GM18498 (cell line): ENCODE results near the gene SPECC1.
A peak's percentile ranks its signal among the peaks of the same experiment; 100 is the strongest.
"Not testable (repeated sequence)": the region's sequence is repeated elsewhere in the genome, so short reads cannot be mapped to it uniquely, and the experiment has no call there.

Experiments used
- ATAC-seq: cut with Tn5 transposase; IDR thresholded peaks from one replicate; pipeline ENCODE4 v1.9.1; 2021; ENCODE audit warnings: mild to moderate bottlenecking, moderate library complexity; ENCODE audit not compliant: unreplicated experiment

SPECC1 gene, protein sequence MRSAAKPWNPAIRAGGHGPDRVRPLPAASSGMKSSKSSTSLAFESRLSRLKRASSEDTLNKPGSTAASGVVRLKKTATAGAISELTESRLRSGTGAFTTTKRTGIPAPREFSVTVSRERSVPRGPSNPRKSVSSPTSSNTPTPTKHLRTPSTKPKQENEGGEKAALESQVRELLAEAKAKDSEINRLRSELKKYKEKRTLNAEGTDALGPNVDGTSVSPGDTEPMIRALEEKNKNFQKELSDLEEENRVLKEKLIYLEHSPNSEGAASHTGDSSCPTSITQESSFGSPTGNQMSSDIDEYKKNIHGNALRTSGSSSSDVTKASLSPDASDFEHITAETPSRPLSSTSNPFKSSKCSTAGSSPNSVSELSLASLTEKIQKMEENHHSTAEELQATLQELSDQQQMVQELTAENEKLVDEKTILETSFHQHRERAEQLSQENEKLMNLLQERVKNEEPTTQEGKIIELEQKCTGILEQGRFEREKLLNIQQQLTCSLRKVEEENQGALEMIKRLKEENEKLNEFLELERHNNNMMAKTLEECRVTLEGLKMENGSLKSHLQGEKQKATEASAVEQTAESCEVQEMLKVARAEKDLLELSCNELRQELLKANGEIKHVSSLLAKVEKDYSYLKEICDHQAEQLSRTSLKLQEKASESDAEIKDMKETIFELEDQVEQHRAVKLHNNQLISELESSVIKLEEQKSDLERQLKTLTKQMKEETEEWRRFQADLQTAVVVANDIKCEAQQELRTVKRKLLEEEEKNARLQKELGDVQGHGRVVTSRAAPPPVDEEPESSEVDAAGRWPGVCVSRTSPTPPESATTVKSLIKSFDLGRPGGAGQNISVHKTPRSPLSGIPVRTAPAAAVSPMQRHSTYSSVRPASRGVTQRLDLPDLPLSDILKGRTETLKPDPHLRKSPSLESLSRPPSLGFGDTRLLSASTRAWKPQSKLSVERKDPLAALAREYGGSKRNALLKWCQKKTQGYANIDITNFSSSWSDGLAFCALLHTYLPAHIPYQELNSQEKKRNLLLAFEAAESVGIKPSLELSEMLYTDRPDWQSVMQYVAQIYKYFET

DNA sequence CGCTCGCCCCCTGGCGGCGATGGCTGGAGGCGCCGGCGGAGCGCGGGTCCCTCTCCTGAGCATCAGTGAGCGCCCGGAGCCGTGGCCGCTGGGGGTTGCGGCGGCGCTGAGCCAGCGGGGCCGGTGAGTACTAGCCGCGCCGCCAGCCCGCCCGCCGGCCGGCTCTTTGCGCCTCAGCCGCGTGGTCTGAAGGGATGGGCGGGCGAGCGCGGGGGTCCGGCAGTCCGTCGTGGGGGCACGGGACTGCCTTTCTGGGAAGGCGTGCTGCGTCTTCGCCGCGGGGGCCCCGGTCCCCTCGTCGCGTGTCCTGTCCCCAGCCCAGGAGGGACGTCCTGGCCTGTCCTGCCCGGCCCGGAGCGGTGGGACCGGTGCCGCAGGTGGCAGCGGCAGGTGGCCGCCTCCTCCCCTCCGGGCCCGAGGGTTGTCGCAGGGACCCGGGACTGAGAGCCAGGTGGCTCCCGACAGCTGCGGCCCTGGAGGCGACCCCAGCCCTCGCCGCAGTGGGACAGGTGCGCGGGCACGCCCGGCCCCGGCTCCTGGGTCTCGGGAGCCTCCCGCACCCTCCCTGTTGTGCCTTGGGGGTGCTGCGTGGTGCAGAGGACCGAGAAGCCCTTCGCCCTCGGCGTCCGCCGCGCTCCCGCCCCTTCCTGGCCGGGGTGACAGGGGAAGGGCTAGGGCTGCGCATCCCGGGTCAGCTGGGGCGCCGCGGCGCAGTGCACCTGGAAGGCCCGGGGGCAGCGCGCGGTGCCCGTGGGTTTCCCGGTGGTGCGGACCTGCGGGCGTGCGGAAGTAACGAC is at the start of gene SPECC1:
Gene SPECC1 (plus strand): TSS at position 58 of the 797 bp plus-strand sequence. CDS start 87,293 bp downstream, outside the sequence.
- peak; percentile 95 for ATAC-seq

DNA sequence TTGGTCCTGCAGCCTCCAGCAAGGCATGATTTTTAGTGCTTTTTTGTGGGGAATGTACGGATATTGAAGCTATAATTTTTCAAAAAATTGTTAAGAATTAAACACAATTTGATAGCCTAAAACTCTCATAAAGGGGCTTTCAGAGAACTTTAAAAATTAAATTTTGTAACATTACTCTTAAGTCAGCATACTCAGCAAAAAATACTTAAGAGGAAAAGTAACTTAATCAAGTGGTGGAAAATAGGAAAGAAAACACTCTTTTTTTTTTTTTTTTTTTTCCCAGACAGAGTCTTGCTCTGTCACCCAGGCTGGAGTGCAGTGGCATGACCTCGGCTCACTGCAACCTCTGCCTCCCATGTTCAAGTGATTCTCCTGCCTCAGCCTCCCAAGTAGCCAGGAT is 46.2 kb upstream of the SPECC1 start:
- not testable (repeated sequence) for ATAC-seq

DNA sequence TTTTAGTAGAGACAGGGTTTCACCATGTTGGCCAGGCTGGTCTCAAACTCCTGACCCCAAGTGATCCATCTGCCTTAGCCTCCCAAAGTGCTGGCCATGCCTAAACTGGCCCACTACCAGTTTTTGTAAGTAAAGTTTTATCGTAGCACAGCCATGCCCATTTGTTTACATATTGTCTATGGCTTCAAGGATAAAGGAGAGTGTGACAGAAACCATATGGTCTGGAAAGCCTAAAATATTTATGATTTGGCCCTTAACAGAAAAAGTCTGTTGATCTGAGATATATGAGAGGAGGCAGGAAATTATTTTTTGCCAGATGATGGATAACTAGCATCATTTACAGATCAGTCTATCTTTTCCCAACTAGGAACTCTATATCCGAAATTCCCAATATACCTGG is 36.0 kb upstream of the SPECC1 start:
- ATAC-seq = no peak

DNA sequence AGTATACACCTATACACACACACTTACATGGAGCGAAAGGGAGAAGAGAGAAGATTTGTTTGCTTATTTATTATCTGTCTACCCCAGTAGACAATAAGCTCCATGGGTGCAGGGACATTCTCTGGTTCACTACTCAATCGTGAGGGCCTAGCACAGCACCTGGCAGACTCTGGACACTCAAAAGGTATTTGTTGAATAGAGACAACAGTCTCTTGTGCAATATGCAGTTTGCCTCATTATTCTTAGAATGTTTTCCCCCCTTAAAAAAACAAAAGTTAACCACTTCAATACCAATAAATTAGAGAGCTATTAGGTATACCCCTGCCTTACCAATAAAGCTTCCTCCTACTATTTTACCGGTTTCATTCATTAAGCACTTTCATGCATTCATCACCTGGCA is 33.6 kb upstream of the SPECC1 start:
- ATAC-seq = no peak

DNA sequence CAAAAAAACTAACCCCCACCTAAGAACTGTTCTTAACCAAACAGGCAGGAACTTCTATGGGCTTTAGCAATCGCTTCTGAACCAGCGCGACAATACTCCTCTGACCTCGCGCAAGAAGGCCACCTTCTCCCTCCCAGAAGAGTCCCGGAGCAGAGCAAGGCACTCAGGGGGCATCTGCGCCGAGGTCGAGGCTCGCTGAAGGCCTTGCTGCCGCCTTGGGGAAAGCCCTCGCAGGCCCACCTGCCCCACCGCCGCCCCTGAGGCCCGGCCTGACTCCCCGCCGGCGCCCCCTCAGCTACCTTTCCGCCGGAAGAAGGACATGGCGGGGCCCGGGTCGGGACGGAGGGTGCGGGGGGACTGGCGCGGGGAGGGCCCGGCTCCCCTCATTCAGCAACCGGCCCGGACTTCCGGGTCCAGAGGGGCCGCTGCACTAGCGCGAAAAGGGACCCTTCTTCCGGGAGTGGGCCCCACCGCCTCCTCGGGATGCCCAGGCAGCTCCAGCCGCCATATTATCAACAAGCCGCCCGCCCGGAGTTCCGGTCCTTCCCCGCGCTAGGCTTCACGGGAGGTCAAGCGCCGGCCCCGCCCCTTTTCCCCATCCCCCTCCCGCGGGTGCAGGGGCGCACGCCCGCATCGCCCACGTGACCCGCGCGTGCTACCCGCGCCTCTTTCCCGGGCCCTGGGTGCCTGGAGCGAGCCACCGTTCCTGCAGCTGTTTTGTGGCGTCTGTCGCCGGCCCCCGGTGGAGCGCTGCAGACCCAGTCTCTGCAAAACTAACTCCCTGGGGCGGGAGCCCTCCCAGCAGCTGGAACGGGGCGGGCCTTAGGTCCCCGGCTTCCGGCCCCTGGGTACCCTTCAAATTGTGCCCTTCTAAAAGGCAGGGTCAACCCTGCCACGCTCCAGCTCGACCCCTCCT is 31.6 kb upstream of the SPECC1 start, which contains the start of gene AKAP10:
Gene AKAP10 (minus strand): TSS at position 536 of the 916 bp plus-strand sequence. CDS start 149 bp downstream, at position 387.
- ATAC-seq = peak; percentile 88

DNA sequence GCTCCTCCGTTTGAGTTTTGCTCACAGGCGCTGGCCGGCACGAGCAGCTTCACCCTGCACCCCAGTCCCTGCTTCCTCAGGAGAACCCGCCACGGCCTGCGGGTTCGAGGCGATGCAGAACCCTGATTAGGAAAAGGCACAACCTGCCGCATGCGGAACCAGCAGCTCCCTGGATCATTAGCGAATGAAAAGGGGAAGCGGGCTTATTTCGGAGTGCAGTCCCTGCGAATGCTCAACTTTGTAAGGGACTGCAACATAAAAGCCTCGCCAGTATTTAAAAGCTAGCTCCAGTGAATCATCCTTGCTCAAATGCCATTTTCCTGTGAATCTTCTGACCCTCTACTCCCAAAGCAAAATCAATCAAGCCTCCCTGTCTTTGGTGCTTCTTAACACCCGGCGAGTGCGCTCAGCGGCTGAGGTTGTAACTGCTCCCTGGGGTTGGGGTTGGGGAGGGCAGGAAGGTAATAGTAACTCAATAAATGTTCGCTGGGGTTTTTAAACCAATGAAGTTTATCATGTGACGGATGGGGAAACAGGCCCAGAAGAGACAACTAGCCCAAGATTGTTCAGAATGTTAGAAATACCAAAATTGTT is 30.9 kb upstream of the SPECC1 start:
- peak; percentile 40 for ATAC-seq

DNA sequence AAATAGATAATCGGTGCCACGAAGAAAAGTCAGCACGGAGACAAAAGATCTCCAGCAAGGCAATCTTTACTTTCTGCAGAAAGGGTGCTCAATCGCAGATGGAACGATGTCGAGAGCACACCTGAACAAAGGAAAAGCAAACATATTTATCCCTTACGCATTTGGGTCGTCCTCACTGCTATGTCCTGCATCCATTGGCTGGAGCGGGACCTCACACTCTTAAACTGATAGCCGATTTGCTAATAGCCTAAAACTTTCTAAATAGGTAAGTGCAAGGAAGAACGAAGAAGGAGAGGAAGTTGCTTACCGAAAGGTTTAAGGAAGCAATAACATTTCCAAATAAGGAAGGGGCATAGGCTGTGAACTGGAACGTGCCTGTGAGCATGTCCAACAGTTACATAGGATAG is 30.4 kb upstream of the SPECC1 start:
- ATAC-seq = no peak

DNA sequence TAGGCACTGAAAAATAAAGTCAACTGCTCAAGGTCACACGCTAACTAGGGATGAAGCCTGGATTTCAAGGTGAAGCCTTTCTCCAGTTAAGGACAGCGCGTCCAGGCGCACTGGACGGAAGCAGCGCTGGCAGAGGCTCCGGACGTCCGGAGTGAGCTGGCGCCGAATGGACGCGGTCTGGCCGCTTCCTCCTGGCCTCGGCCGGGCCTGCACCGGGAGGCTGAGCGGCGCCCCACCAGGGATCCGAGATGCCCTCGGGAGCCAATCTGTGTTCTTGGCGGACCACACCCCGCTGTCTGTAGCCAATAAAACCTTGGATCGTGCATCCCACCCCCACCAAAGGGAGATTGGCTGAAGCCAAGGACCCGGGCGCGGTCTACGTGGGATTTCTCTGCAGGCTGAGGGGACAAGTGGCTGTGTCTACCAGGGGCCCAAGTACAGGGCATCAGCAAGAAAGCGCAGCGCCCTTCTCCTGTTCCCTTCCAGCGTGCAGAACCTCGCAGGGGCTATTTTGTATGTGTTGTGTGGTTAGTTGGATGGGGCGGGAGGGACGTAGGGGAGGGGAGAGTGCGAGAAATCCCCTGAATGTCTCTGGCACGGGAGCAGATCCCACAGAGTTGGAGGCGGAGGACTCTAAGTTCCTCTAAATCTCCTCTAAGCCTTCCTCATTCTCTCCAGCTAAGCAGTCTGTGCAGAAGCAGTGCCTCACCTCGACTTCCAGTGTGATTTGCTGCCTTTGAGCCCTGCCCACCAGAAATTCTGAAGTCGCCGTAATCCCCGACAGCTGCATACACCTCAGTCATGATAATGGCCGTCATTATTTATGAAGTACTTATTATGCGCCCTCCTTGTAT is 29.0 kb upstream of the SPECC1 start:
- ATAC-seq = no peak

DNA sequence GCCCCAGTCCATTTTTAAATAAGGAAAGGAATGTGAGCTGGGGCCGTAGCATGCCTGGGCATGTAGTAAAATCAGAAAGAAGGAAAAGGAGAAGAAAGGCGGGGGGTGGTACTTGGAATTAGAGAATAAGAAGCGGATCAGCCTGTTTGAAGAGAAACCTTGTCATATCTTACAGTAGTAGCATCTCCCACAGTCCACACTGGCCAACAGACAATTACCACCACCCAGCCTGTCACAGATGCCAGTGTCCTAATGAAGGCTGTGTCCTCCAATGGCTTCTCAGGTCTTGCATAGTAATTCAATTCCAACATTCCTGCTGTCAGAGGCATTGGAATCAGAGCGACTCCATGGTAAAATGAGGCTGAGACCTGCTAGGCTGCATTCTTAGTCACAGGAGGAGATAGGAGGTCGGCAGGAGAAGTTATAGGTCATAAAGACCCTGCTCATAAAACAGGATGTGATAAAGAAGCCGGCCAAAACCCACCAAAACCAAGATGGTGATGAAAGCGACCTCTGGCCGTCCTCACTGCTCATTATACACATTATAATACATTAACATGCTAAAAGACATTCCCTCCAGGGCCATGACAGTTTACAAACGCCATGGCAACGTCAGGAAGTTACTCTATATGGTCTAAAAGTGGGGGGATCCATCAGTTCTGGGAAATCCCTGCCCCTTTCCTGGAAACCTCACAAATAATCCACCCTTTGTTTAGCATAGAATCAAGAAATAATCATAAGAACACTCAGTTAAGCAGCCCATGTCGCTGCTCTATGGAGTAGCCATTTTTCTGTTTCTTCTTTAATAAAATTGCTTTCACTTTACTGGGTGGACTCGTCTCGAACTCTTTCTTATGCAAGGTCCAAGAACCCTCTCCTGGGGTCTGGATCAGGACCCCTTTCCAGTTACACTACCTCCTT is 22.0 kb upstream of the SPECC1 start:
- no peak for ATAC-seq

DNA sequence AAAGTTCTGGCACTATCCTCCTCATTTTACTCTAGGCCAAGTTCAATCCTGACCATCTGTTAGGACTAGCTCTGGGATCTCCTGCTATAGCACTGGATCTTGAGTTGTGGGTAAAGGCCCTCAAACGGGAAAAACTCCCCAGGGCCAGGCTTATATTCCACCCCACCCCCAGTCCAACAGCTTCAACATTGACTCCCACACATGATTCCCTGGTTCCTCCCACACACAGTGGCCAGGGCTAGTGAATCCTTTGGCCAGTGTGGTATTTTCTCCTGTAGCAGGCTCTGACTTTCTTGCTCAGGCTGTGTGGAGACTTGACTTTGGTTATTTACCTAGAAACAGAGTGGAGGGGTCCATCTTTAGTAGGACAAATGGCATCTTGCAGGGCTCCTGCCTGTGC is 21.3 kb upstream of the SPECC1 start:
- ATAC-seq = no peak

DNA sequence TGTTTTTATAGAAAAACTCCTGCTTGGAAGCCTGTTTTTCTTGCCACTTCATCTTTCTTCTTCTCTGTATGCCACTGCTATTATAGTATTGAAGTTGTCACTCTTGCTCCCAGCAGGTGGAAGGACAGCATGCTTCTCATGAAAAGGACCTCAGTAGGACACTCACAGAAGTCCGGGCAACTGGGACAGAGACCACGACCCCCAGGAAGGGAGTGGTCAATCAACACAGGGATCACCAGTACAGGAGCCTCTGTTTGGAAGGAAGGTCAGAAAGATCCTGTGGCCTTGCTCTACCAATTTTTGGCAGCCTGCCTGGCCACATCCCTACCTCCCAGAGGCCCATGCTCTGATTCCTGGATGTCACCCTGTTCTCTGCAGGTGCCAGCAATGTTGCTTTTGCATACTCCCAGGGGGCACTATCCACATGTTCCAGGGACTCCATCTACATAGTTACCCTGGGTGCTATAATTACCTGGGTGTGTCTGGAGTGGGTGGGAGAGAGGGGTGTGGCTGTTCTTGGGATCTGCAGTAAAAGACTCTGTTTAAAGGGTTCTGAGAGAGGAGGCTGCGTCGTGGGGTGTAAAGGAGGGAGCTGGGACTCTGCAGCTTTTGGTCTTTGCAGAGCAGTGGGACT is 17.8 kb upstream of the SPECC1 start:
- ATAC-seq = no peak

DNA sequence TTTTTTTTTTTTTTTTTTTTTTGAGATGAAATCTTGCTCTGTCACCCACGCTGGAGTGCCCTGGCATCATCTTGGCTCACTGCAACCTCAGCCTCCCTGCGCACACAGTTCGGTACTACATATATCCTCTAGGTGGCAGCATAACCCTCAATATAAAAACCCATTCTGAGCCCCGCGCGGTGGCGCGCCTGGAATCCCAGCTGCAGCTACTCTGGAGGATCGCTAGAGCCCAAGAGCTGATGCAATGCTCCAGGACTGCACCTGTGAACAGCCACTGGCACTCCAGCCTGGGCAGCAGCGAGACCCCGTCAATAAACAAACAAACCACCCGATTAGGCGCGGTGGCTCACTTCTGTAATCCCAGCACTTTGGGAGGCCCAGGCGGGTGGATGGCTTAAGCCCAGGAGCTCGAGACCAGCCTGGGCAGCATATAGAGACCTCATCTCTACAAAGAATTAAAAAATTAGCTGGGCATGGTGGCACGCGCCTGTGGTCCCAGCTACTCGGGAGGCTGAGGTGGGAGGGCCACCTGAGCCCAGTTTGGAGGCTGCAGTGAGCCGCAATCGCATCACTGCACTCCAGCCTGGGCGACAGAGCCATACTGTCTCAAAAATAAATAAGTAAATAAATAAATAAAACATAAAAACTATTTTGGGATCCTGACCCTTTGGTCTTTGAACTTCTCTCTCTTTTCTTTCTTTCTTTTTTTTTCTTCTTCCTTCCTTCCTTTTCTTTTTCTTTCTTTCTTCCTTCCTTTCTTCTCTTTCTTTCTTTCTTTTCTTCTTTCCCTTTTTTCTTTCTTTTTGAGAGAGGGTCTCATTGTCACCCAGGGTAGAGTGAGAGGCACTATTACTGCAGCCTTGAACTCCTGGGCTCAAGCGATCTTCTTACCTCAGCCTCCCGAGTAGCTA is 16.1 kb upstream of the SPECC1 start:
- ATAC-seq = peak; percentile 79

DNA sequence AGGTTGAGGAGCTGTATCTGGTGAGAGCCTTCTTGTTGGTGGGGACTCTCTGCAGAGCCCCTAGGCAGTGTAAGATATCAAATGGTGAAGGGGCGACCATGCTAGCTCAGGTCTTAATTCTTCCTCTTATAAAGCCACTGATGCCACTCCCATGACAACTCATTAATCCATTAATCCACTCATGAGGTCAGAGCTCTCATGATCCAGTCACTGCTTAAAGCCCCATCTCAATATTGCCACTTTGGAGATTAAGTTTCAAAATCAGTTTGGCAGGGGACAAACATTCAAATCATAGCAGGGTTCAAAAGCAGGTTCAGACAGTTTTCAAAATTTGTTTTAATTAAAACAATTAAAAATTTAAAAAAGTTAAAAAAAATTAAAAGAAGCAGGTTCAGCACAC is 13.1 kb upstream of the SPECC1 start:
- no peak for ATAC-seq

DNA sequence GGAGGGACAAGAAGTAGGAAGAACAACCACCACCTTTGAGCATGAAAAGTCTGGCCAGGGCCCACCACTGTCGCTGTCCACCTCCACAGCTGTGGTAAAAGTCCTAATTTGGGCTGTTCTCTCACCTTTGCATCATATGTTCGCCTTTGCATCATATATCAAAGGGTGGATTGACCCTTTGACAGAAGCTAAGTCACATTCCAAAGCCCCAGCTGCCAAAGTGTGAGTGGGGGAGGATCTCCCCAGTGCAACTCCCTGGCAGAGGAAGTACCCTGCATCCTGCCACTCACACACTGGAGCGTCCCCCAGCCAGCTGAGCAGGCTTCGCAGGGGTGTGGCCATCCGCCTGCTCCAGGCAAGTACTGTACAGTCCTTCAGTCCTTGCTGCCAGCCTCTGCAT is 12.7 kb upstream of the SPECC1 start:
- no peak for ATAC-seq

DNA sequence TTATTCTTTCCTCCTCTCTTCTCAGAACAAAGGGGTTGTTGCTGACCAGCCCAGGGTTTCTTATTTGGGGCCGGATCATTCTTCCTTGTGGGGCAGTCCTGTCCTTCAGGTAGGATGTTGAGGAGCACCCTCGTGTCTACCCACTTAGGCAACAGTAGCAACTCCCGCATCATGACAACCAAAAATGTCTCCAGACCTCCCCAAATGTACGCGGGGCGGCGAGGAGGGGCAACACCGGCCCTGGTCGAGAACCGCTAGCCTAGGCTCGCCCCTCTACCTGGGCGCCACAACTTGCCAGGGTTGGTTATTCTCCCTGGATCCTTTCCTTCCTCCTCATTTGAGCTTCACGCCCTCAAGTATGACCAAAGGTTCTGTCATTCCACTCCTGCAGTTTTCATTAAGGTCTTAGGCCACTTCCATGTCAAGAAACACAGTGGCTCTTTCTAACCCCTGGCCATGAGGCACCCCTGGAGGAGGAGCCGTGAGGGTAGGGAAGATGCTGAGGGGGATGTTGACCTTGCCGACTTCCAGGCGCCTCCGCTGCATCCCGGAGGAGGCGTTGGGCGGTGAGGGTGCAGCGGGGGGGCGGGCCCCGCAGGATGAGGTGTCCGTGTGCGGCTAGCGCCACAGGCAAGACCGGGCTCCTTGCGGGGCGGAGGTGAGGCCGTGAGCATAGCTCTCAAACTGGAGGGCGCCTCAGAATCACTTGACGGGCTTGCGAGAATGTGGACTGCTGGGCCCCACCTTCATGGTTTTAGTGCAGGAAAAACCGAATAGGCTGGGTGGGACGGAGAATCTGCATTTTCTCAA is 712 bp upstream of the SPECC1 start:
- ATAC-seq = peak; percentile 12
